ENCODE measurements around the gene ZNF326.
A peak's percentile ranks its signal among the peaks of the same experiment; 100 is the strongest.

Gene ZNF326

DNA sequence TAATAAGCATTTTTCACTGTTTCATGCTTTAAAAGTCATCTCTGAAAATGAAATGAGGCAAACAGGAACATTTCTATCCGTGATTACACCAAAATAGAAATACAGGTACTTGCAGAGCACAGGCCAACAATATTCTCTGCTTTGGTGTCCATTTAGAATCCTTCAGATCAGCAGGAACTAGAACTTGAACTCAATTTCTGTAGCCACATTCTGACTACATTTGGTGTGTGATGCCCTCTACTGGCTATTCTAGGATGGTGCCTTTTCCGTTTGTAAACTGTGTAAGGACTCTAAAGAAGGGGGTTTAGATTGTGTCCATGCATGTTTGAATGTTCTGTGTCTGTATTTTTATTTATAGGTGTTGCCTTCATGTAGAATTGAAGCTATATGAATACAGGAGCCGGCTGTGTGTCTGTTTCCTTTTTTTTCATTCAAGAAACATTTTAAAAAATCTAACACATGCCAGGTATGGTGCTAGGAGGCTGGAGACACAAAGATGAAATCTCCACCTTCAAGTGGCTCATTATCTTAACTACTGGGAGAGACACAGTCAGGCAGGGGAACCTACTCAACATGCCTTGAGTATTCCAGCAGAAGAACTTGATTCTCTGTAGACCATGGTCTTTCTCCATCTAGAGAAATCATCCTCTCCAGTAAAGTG, 7.6 kb upstream of the ZNF326 start:
- CTCF ChIA-PET = interaction anchor here (0.6 to 5.4 kb wide), 16 partner anchors 9 to 1003 kb away, joined by 3 to 27 read pairs (median 6); partner anchors contain the start of gene LRRC8D
- POLR2A ChIA-PET = no interaction called here
- TF ChIP-seq, protein P1, sequence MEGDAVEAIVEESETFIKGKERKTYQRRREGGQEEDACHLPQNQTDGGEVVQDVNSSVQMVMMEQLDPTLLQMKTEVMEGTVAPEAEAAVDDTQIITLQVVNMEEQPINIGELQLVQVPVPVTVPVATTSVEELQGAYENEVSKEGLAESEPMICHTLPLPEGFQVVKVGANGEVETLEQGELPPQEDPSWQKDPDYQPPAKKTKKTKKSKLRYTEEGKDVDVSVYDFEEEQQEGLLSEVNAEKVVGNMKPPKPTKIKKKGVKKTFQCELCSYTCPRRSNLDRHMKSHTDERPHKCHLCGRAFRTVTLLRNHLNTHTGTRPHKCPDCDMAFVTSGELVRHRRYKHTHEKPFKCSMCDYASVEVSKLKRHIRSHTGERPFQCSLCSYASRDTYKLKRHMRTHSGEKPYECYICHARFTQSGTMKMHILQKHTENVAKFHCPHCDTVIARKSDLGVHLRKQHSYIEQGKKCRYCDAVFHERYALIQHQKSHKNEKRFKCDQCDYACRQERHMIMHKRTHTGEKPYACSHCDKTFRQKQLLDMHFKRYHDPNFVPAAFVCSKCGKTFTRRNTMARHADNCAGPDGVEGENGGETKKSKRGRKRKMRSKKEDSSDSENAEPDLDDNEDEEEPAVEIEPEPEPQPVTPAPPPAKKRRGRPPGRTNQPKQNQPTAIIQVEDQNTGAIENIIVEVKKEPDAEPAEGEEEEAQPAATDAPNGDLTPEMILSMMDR (IDR thresholded peaks at IDR 0.05; ENCODE audit: control extremely low read depth, extremely low read depth, low read depth, missing control alignments) = peak; percentile 84
- peak; percentile 73 for DNase-seq (ENCODE audit: extremely low spot score)

DNA sequence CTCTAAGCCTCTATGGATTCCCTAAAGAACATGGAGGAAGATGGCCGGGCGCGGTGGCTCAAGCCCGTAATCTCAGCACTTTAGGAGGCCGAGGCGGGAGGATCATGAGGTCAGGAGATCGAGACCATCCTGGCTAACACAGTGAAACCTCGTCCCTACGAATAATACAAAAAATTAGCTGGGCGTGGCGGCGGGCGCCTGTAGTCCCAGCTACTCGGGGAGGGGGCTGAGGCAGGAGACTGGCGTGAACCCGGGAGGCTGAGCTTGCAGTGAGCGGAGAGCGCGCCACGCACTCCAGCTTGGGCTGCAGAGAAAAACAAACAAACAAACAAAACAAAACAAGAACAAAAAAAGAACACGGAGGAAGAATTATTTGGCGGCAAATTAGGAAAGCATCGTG, 5.8 kb upstream of the ZNF326 start:
- POLR2A ChIA-PET = no interaction called here
- TF ChIP-seq, protein P1 (IDR thresholded peaks at IDR 0.05; ENCODE audit: control extremely low read depth, extremely low read depth, low read depth, missing control alignments) = no peak
- no peak for DNase-seq (ENCODE audit: extremely low spot score)
- CTCF ChIA-PET = interaction anchor here (0.9 to 4.0 kb wide), 9 partner anchors 11 to 372 kb away, joined by 3 to 27 read pairs (median 6); no protein-coding TSS in a partner anchor

DNA sequence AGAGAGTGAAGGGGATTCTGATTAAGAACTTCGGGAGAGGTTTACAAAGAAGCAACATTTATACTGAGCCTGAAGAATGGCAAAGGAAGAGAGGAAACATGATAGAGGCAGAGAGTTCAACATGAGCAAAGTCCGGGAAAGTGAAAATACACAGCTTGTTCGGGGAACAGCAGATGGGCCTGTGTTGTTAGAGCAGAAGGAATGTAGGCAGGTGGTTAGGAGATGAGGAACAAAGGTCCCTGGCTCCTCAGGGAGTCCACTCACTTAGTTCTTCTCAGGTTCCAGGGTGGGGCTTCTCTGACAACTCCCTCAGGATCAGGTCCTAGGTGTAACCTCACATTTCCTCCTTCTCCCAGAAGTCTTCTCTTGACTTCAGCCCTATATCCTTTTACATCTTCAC, 5.1 kb upstream of the ZNF326 start:
- DNase-seq (ENCODE audit: extremely low spot score) = no peak
- TF ChIP-seq, protein P1 (IDR thresholded peaks at IDR 0.05; ENCODE audit: control extremely low read depth, extremely low read depth, low read depth, missing control alignments) = no peak
- ChIA-PET CTCF (interaction anchor here (1.5 to 4.0 kb wide), 7 partner anchors 12 to 373 kb away, joined by 3 to 27 read pairs (median 6); no protein-coding TSS in a partner anchor), POLR2A (no interaction called here)

DNA sequence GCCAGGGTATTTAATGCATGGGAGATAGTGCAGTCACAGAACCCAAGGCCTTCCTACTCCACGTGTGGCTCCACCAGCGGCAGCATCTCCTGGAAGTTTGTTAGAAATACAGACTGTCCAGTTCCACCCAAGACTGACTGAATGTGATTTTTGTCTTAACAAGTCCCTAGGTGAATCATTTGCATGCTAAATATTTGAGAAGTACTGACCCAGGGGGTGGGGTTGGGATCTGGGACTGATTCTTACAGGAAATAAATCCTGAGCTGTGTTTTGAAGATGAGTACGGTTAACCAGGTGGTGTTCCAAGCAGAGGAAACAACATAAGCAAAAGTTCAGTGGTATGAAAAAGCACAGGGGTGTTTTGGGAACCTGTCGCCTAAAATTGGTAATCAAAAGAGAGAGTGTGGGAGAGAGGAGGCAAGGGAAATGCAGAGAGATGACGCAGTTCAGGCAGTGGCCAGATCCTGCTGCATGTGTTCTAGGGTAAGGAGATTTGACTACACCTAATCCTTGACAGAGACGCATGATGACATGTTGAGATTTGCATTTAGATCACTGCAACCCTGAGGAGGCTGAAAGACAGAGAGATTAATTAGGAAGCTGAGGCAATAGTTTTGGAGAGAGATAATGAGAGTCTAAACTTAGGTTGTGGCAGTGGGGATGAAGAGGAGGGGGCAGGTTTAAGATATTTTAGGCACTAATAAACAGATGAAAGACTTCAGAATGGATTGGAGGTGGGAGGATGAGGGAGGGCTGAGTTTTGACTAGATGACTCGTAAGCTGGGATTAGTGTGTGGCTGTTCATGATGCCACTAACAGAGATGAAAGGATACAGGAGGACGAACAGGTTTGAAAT, 3.7 kb upstream of the ZNF326 start:
- ChIA-PET POLR2A (no interaction called here), CTCF (interaction anchor here (0.6 to 4.0 kb wide), 8 partner anchors 16 to 211 kb away, joined by 3 to 27 read pairs (median 4); no protein-coding TSS in a partner anchor)
- no peak for DNase-seq (ENCODE audit: extremely low spot score)
- TF ChIP-seq, protein P1 (IDR thresholded peaks at IDR 0.05; ENCODE audit: control extremely low read depth, extremely low read depth, low read depth, missing control alignments) = no peak

DNA sequence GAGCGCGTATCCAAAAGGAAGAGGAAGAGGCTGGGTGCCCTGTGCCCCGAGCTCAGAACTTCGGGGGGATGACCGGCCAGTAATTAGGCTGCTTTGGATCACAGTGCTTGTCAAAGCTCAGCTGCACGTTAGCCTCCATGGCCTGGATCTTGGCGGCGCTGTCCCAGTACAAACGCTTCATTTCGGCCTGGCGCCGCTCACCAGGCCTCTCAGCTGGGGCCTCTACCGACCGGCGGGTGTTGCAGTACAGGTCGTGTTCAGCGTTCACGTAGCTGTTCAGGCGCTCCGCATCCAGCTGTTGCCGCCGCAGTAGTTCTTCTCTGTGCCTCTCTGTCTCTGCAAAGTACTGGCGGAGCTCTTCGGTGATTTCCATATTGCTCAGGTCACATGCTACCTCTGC, 1.4 kb upstream of the ZNF326 start:
- TF ChIP-seq, protein P1 (IDR thresholded peaks at IDR 0.05; ENCODE audit: control extremely low read depth, extremely low read depth, low read depth, missing control alignments) = no peak
- CTCF ChIA-PET = interaction anchor here (1.0 to 1.9 kb wide), 2 partner anchors 15 to 231 kb away, joined by 3 to 5 read pairs; no protein-coding TSS in a partner anchor
- POLR2A ChIA-PET = no interaction called here
- no peak for DNase-seq (ENCODE audit: extremely low spot score)

DNA sequence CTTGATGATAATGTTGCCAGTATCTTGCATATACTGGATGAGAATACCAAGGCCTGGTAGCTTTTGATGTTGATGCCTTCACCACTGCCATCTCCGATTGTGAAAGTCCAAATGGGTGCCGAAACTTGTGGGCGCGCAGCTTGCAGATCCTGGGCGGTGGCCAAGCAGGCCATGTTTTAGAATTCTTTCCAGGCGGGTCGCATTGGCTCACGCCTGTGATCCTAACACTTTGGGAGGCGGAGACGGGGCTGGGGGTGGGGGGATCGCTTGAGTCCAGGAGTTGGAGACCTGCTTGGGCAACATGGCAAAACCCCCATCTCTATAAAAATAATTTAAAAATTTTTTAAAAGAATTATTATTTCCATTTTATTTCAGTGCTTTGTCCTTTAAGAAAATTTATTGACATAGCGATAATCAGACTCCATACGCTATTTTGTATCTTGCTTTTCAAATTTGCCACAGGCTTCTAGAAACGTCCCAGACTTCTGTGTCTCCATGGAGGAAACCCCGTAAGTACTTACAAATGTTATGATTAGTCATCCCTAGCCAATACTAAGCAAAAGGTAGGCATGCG, 592 bp upstream of the ZNF326 start:
- ChIA-PET CTCF (interaction anchor here (1.0 kb wide), 1 partner anchor 232 kb away, joined by 3 read pairs; no protein-coding TSS in a partner anchor), POLR2A (interaction anchor here (0.6 kb wide), 1 partner anchor 212 kb away, joined by 3 read pairs; no protein-coding TSS in a partner anchor)
- TF ChIP-seq, protein P1 (IDR thresholded peaks at IDR 0.05; ENCODE audit: control extremely low read depth, extremely low read depth, low read depth, missing control alignments) = no peak
- no peak for DNase-seq (ENCODE audit: extremely low spot score)

All from GM10248 (cell line).